BLaER1 (cell line): Measurements from ENCODE around the gene DHX30.
"Not testable (repeated sequence)": the region's sequence is repeated elsewhere in the genome, so short reads cannot be mapped to it uniquely, and the experiment has no call there.

Experiments used
- H3K27ac ChIP-seq: shearing (Covaris generic); formaldehyde crosslinking; 2 replicates; pipeline ENCODE4 v1.8.1; 2022
- H3K27me3 ChIP-seq: shearing (Covaris generic); formaldehyde crosslinking; 2 replicates; pipeline ENCODE4 v1.8.1; 2022
- H3K36me3 ChIP-seq: shearing (Covaris generic); formaldehyde crosslinking; 2 replicates; pipeline ENCODE4 v1.8.1; 2022
- H3K4me1 ChIP-seq: shearing (Covaris generic); formaldehyde crosslinking; 2 replicates; pipeline ENCODE4 v1.8.1; 2022
- H3K4me2 ChIP-seq: shearing (Covaris generic); formaldehyde crosslinking; 2 replicates; pipeline ENCODE4 v1.8.1; 2022
- H3K4me3 ChIP-seq: shearing (Covaris generic); formaldehyde crosslinking; 2 replicates; pipeline ENCODE4 v1.8.1; 2022
- H3K9ac ChIP-seq: shearing (Covaris generic); formaldehyde crosslinking; 2 replicates; pipeline ENCODE4 v1.8.1; 2022
- H3K9me3 ChIP-seq: shearing (Covaris generic); formaldehyde crosslinking; 2 replicates; pipeline ENCODE4 v1.8.1; 2022
- H4K20me1 ChIP-seq: shearing (Covaris generic); formaldehyde crosslinking; 2 replicates; pipeline ENCODE4 v1.8.1; 2022
- Cebpa-rat ChIP-seq: shearing (Covaris generic); IDR thresholded peaks from 2 replicates; pipeline ENCODE4 v1.8.1; 2022

The DHX30 gene

DNA sequence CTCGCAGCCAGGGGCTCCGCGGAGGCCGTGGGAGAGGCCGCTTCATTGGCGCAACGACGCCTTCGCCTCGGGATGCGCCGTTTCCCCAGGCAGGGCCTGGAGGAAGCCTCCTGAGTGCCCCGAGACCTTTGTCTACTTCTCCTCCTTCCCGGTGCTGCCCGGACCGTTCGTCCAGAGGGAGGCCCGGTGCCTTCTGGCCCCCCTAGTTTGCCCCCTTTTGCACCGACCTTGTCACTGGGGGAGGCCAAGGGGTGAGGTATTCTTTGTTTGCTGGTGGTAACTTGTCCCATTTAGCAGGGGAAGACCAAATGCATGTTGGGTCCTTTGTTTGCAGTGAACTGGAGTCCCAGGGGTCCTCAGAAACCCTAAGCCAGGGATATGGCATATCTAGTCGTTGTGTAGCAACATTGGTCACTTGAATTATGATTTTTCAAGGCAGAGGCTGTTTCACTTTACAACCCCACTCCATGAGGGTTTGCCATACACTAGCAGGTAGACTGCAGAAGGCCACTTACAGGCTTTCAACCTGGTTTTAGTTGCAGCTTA is 615 bp downstream of the DHX30 start:
- peak overlapping the region; percentile 81 for H3K4me3 ChIP-seq
- peak overlapping the region; percentile 95 for H3K27ac ChIP-seq

DNA sequence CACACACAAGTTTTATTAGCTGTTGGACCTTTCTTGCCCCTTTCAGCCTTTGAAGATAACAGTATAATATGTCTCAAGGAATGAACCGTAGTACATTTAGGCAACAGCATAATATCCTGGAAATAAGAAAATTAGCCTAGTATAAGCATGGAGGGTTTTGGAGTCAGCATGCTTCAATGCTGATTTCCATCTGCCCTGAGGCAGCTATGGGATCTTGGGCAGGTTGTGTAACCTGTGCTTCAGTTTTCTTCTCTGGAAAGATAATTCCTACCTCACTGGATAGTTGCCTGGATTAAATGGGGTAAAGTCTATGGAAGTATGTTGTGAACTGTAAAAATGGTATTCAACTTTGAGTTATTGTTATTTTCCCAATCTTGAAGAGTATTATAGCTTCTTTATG is 1.6 kb downstream of the DHX30 start:
- Histone ChIP-seq H3K4me1 (peaks cover 35% of the 10 kb centered on the region), H3K9me3 (no peaks in the 10 kb centered on the region), H3K36me3 (peaks cover 47% of the 10 kb centered on the region), H3K4me2 (peak overlapping the region; percentile 93), H3K27me3 (no peaks in the 10 kb centered on the region), H3K9ac (peak overlapping the region; percentile 96; the same call in 1 of the 2 replicates), H4K20me1 (peaks cover 13% of the 10 kb centered on the region; the same call in 1 of the 2 replicates), H3K4me3 (peak overlapping the region; percentile 81), H3K27ac (0 out of 2 replicates have a peak overlapping the region, but pooled peaks have one; percentile 95)
- no peak for TF ChIP-seq Cebpa-rat

More for the DNA sequence above, 615 bp downstream of the DHX30 start:
- peaks cover 3% of the 10 kb centered on the region; the same call in 1 of the 2 replicates for H4K20me1 ChIP-seq
- H3K27me3 ChIP-seq, result no peaks in the 10 kb centered on the region
- H3K36me3 ChIP-seq, result peaks cover 37% of the 10 kb centered on the region
- peak overlapping the region; percentile 93 for H3K4me2 ChIP-seq
- H3K4me1 ChIP-seq, result peaks cover 35% of the 10 kb centered on the region
- TF ChIP-seq Cebpa-rat, result no peak
- H3K9me3 ChIP-seq, result no peaks in the 10 kb centered on the region
- peak overlapping the region; percentile 96 for H3K9ac ChIP-seq

DNA sequence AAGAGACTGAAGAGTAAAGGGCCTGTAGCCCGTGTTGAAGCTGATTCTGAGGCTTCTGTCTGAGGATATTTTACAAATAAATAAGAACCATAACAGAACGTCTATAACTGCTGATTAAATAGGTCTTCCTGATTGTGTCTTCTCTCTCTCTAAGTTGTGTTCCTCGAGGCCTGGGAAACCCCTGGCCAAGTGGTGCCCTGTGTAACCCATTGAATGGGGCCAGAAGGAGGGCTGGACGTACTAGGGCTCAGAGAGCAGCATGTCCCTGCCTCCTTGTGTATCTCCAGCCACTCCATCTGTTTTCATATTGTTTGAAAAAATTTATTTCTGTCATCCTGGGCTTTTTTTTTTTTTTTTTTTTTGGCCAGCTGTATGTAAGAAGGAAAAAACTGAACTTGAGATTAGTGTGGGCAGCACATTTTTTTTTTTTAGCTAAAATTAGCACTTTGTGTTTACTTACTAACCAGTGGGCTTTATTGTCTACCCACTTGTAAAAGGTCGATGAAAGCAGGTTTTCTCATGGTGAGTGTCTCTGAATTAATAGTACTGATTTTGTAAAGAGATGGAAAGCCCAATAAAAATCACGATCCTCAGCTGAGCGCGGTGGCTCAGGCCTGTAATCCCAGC is 10.7 kb downstream of the DHX30 start:
- Histone ChIP-seq H3K4me3 (no peak overlapping the region), H3K4me2 (no peak overlapping the region), H3K9me3 (no peaks in the 10 kb centered on the region), H3K27me3 (no peaks in the 10 kb centered on the region), H3K36me3 (peaks cover 99% of the 10 kb centered on the region), H4K20me1 (peaks cover 64% of the 10 kb centered on the region), H3K4me1 (no peaks in the 10 kb centered on the region), H3K9ac (no peak overlapping the region), H3K27ac (no peak overlapping the region)
- no peak for TF ChIP-seq Cebpa-rat

DNA sequence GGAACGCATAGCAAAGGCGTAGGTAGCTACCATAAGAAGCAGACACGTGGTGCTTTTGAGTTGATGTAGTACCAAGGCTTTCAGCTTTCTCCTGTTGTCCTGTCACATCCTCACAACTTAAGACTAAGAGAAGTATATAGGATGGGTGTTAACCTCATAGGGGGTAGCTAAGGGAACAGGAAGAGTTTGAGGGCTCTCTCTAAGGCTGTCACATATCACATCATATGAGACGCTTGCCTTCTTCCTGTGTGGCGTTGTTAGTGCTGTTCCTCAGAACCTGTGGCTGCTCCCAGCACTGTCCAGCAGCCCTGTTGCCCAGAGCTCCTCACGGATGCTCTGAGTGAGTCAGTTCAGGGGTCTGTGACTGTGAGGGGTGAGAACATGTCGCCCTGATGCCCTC is 14.7 kb downstream of the DHX30 start:
- peaks cover 99% of the 10 kb centered on the region for H3K36me3 ChIP-seq
- TF ChIP-seq Cebpa-rat, result no peak

DNA sequence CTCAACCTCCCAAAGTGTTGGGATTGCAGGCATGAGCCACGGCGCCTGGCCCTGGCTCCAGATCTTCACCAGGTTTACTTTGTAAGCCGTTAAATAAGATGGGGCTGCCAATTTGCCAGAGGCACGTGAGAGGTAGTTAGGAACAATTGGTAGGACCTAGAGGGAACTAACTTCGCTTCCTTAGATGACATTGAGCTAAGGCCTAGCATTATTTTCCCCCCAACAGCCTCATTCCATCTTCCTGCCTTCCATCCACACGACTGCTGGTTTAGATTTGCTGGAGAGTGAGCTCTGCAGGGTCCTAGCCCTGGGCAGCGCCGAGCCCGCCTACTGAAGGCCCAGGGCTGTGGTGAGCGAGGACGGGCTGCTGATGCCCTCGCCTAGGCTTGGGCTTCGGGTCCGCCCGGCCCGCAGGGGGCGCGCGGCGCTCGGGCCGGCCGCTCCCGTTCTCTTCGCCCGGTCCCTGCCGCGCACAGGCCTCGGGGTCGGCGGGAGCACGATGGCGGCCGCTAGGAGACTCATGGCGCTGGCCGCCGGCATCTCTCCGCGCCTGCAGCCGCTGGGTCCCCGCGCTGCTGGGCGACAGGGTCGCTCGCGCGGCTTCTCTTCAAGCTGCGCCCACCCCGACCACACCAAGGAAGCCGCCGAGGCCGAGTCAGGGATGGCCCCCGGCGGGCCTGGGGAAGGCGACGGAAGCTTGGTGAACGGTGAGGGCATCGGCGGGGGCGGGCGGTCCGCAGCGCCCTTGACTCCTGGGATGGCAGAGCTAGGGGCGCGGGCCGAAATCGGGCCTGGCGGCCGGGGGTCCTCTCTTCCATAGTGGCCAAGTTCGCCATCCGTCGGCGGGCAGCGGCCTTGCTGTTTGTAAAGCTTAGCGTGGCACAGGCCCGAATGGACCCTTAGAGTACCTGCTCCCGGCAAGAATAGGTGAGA is 21.9 kb downstream of the DHX30 start:
- H3K4me3 ChIP-seq, result peak overlapping the region; percentile 95
- peak overlapping the region; percentile 96 for H3K4me2 ChIP-seq
- H3K9me3 ChIP-seq, result peaks cover 19% of the 10 kb centered on the region; the same call in 1 of the 2 replicates
- H3K36me3 ChIP-seq, result peaks cover 66% of the 10 kb centered on the region
- TF ChIP-seq Cebpa-rat, result no peak
- H3K27ac ChIP-seq, result peak overlapping the region; percentile 97
- H3K9ac ChIP-seq, result peak overlapping the region; percentile 98
- H3K4me1 ChIP-seq, result peaks cover 45% of the 10 kb centered on the region
- H3K27me3 ChIP-seq, result no peaks in the 10 kb centered on the region
- H4K20me1 ChIP-seq, result peaks cover 46% of the 10 kb centered on the region

More for the DNA sequence above, 14.7 kb downstream of the DHX30 start:
- no peaks in the 10 kb centered on the region for H3K27me3 ChIP-seq
- peaks cover 42% of the 10 kb centered on the region for H4K20me1 ChIP-seq
- no peak overlapping the region for H3K27ac ChIP-seq
- H3K9me3 ChIP-seq, result peaks cover 17% of the 10 kb centered on the region; the same call in 1 of the 2 replicates
- H3K4me2 ChIP-seq, result no peak overlapping the region
- H3K4me1 ChIP-seq, result no peaks in the 10 kb centered on the region
- no peak overlapping the region for H3K4me3 ChIP-seq
- H3K9ac ChIP-seq, result no peak overlapping the region

DNA sequence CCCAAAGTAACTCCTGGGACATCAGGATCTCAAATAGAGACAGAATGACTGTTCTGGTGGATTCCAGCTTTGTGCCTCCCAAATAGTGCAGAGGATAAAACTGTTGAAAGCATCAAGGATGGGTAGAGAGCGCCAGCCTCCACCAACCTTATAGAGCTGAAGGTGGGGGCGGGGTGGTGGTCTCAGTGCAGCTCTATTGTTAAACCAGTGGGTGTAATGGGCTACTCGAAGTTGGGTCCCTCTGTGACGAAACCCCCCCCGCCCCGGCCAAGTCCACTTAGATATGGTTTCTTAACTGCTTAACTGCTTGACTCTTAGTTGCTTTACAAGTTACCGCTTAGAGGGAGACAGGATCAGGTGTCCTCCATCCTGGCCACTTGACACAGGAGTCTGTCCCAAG is 22.7 kb downstream of the DHX30 start:
- Histone ChIP-seq H3K36me3 (peaks cover 66% of the 10 kb centered on the region), H4K20me1 (peaks cover 50% of the 10 kb centered on the region)
- no peak for TF ChIP-seq Cebpa-rat

DNA sequence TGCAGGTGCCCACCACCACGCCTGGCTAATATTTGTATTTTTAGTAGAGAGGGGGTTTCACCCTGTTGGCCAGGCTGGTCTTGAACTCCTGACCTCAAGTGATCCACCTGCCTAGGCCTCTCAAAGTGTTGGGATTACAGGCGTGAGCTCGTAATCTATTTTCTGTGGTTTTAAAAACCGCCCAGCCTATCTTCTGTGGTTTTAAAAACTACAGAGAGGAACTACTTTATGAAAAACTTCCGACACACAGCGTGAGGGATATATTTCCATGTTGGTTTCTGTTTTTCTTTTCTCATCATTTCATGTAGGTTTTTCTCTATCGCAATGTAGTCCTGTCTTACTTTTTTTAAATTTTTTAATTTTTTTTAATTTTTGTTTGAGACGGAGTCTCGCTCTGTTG is 26.5 kb downstream of the DHX30 start:
- not testable (repeated sequence) for H3K27ac ChIP-seq, H3K9me3 ChIP-seq, H3K4me2 ChIP-seq, H3K4me3 ChIP-seq, H3K27me3 ChIP-seq, H3K9ac ChIP-seq
- peaks cover 85% of the 10 kb centered on the region for H4K20me1 ChIP-seq
- peaks cover 84% of the 10 kb centered on the region for H3K36me3 ChIP-seq
- peaks cover 34% of the 10 kb centered on the region for H3K4me1 ChIP-seq

More for the DNA sequence above, 22.7 kb downstream of the DHX30 start:
- Histone ChIP-seq H3K4me2 (peak overlapping the region; percentile 96), H3K9ac (peak overlapping the region; percentile 98), H3K4me3 (peak overlapping the region; percentile 95), H3K9me3 (peaks cover 19% of the 10 kb centered on the region; the same call in 1 of the 2 replicates), H3K27me3 (no peaks in the 10 kb centered on the region), H3K4me1 (peaks cover 45% of the 10 kb centered on the region), H3K27ac (peak overlapping the region; percentile 97)

DNA sequence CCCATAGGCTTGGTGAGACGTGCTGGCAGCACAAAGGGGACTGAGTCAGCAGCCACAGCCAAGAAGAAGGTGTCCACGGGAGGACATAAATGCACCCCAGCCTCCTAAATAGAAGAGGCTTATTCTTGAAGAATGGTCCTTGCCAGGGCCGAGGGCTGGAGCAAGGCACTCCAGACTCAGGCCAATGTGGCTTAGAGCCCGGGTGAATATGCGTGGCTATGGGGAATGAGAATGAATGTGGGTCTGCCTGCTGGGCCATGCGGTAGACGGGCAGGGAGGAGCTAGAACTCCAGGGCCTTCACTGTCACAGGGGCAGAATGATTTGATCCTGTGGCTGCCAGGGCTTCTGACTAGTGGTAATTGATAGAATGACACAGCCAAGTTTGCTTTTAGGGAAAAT is 34.0 kb downstream of the DHX30 start:
- H3K4me2 ChIP-seq, result no peak overlapping the region
- H3K9ac ChIP-seq, result no peak overlapping the region
- no peaks in the 10 kb centered on the region for H3K27me3 ChIP-seq
- peaks cover 100% of the 10 kb centered on the region for H3K36me3 ChIP-seq
- no peak overlapping the region for H3K27ac ChIP-seq
- no peak overlapping the region for H3K4me3 ChIP-seq
- H3K9me3 ChIP-seq, result no peaks in the 10 kb centered on the region
- TF ChIP-seq Cebpa-rat, result no peak
- H4K20me1 ChIP-seq, result peaks cover 99% of the 10 kb centered on the region
- no peaks in the 10 kb centered on the region for H3K4me1 ChIP-seq

DNA sequence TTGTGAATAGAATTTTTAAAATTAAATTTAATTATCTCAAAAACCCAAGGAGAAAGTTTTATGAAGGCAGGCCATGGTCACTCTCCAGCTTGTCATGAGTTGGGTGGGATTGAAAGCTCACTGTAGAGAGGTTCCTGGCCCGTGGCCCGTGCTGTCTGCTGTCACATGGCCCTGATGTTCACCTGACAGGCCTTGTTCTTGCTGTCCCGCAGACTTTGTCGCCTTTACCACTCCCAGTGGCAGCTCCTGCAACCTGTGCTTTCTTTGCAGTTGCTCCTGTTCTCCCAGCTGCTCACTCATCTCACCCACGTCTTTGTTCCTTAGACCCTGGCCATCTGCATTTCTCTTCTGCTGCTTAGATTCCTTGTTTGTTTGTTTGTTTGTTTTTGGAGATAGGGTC is 35.6 kb downstream of the DHX30 start:
- Histone ChIP-seq H3K9me3 (no peaks in the 10 kb centered on the region), H3K27me3 (no peaks in the 10 kb centered on the region), H3K9ac (no peak overlapping the region), H3K4me2 (no peak overlapping the region), H3K4me3 (no peak overlapping the region), H3K36me3 (peaks cover 100% of the 10 kb centered on the region), H3K27ac (no peak overlapping the region), H4K20me1 (peaks cover 98% of the 10 kb centered on the region), H3K4me1 (no peaks in the 10 kb centered on the region)
- no peak for TF ChIP-seq Cebpa-rat
